ENCODE measurements around the gene LRRK1.

LRRK1 gene

GRCh38 chr15:101118615-101119014 lies 199.5 kb downstream of the LRRK1 start:
- POLR2A ChIA-PET, result no interaction called here
- DNase-seq (ENCODE audit: low read depth, low spot score), result no peak
- TF ChIP-seq, protein P1, sequence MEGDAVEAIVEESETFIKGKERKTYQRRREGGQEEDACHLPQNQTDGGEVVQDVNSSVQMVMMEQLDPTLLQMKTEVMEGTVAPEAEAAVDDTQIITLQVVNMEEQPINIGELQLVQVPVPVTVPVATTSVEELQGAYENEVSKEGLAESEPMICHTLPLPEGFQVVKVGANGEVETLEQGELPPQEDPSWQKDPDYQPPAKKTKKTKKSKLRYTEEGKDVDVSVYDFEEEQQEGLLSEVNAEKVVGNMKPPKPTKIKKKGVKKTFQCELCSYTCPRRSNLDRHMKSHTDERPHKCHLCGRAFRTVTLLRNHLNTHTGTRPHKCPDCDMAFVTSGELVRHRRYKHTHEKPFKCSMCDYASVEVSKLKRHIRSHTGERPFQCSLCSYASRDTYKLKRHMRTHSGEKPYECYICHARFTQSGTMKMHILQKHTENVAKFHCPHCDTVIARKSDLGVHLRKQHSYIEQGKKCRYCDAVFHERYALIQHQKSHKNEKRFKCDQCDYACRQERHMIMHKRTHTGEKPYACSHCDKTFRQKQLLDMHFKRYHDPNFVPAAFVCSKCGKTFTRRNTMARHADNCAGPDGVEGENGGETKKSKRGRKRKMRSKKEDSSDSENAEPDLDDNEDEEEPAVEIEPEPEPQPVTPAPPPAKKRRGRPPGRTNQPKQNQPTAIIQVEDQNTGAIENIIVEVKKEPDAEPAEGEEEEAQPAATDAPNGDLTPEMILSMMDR (IDR thresholded peaks at IDR 0.05; ENCODE audit: insufficient read depth, low read length, missing control alignments), result no peak
- CTCF ChIA-PET, result interaction anchor here (3.6 kb wide), 1 partner anchor 28 kb away, joined by 12 read pairs; no protein-coding TSS in a partner anchor
- H3K4me3 ChIP-seq (ENCODE audit: low read depth, low read length), result no peak overlapping the region

GRCh38 chr15:101119181-101119580 lies 200.0 kb downstream of the LRRK1 start:
- no peak for DNase-seq (ENCODE audit: low read depth, low spot score)
- POLR2A ChIA-PET, result no interaction called here
- CTCF ChIA-PET, result interaction anchor here (1.4 to 3.6 kb wide), 3 partner anchors 29 to 139 kb away, joined by 3 to 23 read pairs (median 12); no protein-coding TSS in a partner anchor
- TF ChIP-seq, protein P1 (IDR thresholded peaks at IDR 0.05; ENCODE audit: insufficient read depth, low read length, missing control alignments), result no peak
- no peak overlapping the region for H3K4me3 ChIP-seq (ENCODE audit: low read depth, low read length)

All from AG04449 (cell line).